Small intestine (tissue), 7 donors: ENCODE data around the gene PRDM16. TPM values are rescaled to one million over a fixed set of nuclear protein-coding genes. Genes with fewer than 3 reads are reported as not detected.
"Not testable (repeated sequence)": the region's sequence is repeated elsewhere in the genome, so short reads cannot be mapped to it uniquely, and the experiment has no call there.

Experiments
- DNase-seq, 2 donors: peaks; one replicate each; pipeline versions ENCODE4 v3.0.0 to v3.0.0-alpha.2; 2013
- FAIRE-seq: peaks from 2 replicates; lab custom pipeline; 2012; peaks lifted over from hg19 to GRCh38; lab: Jason Lieb, UNC
- H3K27ac ChIP-seq, 3 donors: one replicate each; pipeline ENCODE4 v1.5.1; 2013; ENCODE audit warnings: low read length in 2 of 3, mild to moderate bottlenecking in 2 of 3, control low read depth in 1 of 3, inconsistent platforms in 1 of 3, low read depth in 1 of 3, moderate library complexity in 1 of 3
- H3K27me3 ChIP-seq, 3 donors: one replicate each; pipeline ENCODE4 v1.6.1; 2013; ENCODE audit warnings: low read length in 3 of 3, inconsistent platforms in 1 of 3; ENCODE audit not compliant: control insufficient read depth in 3 of 3, insufficient read depth in 3 of 3
- H3K36me3 ChIP-seq, 3 donors: one replicate each; pipeline ENCODE4 v1.6.1; 2013; ENCODE audit warnings: low read length in 3 of 3, inconsistent platforms in 1 of 3, low read depth in 1 of 3, mild to moderate bottlenecking in 1 of 3, moderate library complexity in 1 of 3; ENCODE audit not compliant: control insufficient read depth in 3 of 3, insufficient read depth in 2 of 3
- H3K4me1 ChIP-seq, 3 donors: one replicate each; pipeline ENCODE4 v1.6.1; 2013; ENCODE audit warnings: low read length in 2 of 3, inconsistent platforms in 1 of 3, low read depth in 1 of 3, mild to moderate bottlenecking in 1 of 3, moderate library complexity in 1 of 3; ENCODE audit not compliant: control insufficient read depth in 3 of 3, insufficient read depth in 2 of 3
- H3K4me3 ChIP-seq, 3 donors: one replicate each; pipeline ENCODE4 v1.5.1; 2013; ENCODE audit warnings: low read length in 3 of 3, control low read depth in 1 of 3, inconsistent platforms in 1 of 3, low read depth in 1 of 3, mild to moderate bottlenecking in 1 of 3, moderate library complexity in 1 of 3
- H3K9me3 ChIP-seq, 2 donors: one replicate each; pipeline ENCODE4 v1.6.1; 2013; ENCODE audit warnings: low read depth in 1 of 2, low read length in 1 of 2; ENCODE audit not compliant: control insufficient read depth in 2 of 2, insufficient read depth in 1 of 2
- WGBS, 3 donors: extraction: QIAGEN DNeasy Blood & Tissue Kit; methylation state at CpG; one replicate each; pipeline ENCODE4 v1.1.7; 2013; 5-methylcytosine and 5-hydroxymethylcytosine counted together
- polyA plus RNA-seq, 4 donors: library from polyadenylated mRNA; stranded (reverse) in 3 of 4; unstranded in 1 of 4; fragments of 200-250 nt in 3 of 4; fragments of 120-200 nt in 1 of 4; gene quantifications; one replicate each; pipeline versions ENCODE4 v1.2.1 to v1.2.3, GENCODE V29; 2013
- donor health status: healthy with polysubstance abuse.
- donor health status: control.
- donor health status: control.
- donor health status: Bipolar disorder and iron deficiency.
- donor health status: healthy.

The PRDM16 gene
- polyA plus RNA-seq, 4 donors, result 5.4 to 11.4 (median 8.2) TPM

- no peak for FAIRE-seq
- Histone ChIP-seq H3K27me3 (no peaks in the 10 kb centered on the region), H3K4me3 (no peak overlapping the region), H3K27ac (no peak overlapping the region), H3K36me3 (peaks cover 0 to 21% (median 0%) of the 10 kb centered on the region in 3 donors), H3K9me3 (no peaks in the 10 kb centered on the region), H3K4me1 (no peaks in the 10 kb centered on the region)
- no peak for DNase-seq
- WGBS, 3 donors, result 70 to 83% (median 73%) methylated on average over 12 of the region's 12 CpGs
These were observed 91.7 kb downstream of the PRDM16 start for GRCh38 chr1:3160647-3161145.

- WGBS, 3 donors, result 69 to 86% (median 75%) methylated on average over 30 of the region's 30 CpGs
- DNase-seq (no peak), FAIRE-seq (no peak)
- Histone ChIP-seq H3K36me3 (peaks cover 0 to 26% (median 0%) of the 10 kb centered on the region in 3 donors), H3K27me3 (no peaks in the 10 kb centered on the region), H3K27ac (no peak overlapping the region), H3K4me1 (no peaks in the 10 kb centered on the region), H3K9me3 (no peaks in the 10 kb centered on the region), H3K4me3 (no peak overlapping the region)
These were observed 92.3 kb downstream of the PRDM16 start for GRCh38 chr1:3161176-3161840.

- no peak for FAIRE-seq
- no peak overlapping the region for H3K27ac ChIP-seq
- 86 to 89% (median 88%) methylated on average over 26 to 27 of the region's 27 CpGs for WGBS, 3 donors
These were observed 93.4 kb downstream of the PRDM16 start for GRCh38 chr1:3162322-3162882.

GRCh38 chr1:3163356-3163755 lies 94.4 kb downstream of the PRDM16 start:
- Histone ChIP-seq H3K9me3 (no peaks in the 10 kb centered on the region), H3K36me3 (peaks cover 0 to 35% (median 0%) of the 10 kb centered on the region in 3 donors), H3K4me3 (no peak overlapping the region), H3K27me3 (no peaks in the 10 kb centered on the region), H3K27ac (no peak overlapping the region), H3K4me1 (no peaks in the 10 kb centered on the region)
- FAIRE-seq, result no peak
- 79 to 86% (median 83%) methylated on average over 15 of the region's 15 CpGs for WGBS, 3 donors
- no peak for DNase-seq

More at GRCh38 chr1:3162322-3162882, 93.4 kb downstream of the PRDM16 start:
- H3K36me3 ChIP-seq, result peaks cover 0 to 35% (median 0%) of the 10 kb centered on the region in 3 donors
- H3K4me1 ChIP-seq, result no peaks in the 10 kb centered on the region
- DNase-seq, result no peak
- no peaks in the 10 kb centered on the region for H3K9me3 ChIP-seq
- no peak overlapping the region for H3K4me3 ChIP-seq
- H3K27me3 ChIP-seq, result no peaks in the 10 kb centered on the region

- H3K4me3 ChIP-seq, result no peak overlapping the region
- DNase-seq (no peak), FAIRE-seq (no peak)
- H3K36me3 ChIP-seq, result peaks cover 0 to 39% (median 0%) of the 10 kb centered on the region in 3 donors
- peak overlapping the region in 2 of 3 donors; percentile 43 for H3K27ac ChIP-seq
- H3K27me3 ChIP-seq, result no peaks in the 10 kb centered on the region
- H3K4me1 ChIP-seq, result peaks cover 0 to 12% (median 5%) of the 10 kb centered on the region in 3 donors
- no peaks in the 10 kb centered on the region for H3K9me3 ChIP-seq
- WGBS, 3 donors, result 83 to 90% (median 87%) methylated on average over 18 to 21 of the region's 21 CpGs
These were observed 95.7 kb downstream of the PRDM16 start for GRCh38 chr1:3164671-3165070.

GRCh38 chr1:3165189-3165588 lies 96.2 kb downstream of the PRDM16 start:
- H3K27ac ChIP-seq, result peak overlapping the region in 2 of 3 donors; percentile 43
- H3K9me3 ChIP-seq, H3K27me3 ChIP-seq, FAIRE-seq, H3K4me3 ChIP-seq: not testable (repeated sequence)
- peaks cover 0 to 36% (median 0%) of the 10 kb centered on the region in 3 donors for H3K36me3 ChIP-seq
- peak in 1 of 2 donors; percentile 84 for DNase-seq
- peaks cover 2 to 17% (median 8%) of the 10 kb centered on the region in 3 donors for H3K4me1 ChIP-seq
- WGBS, 3 donors, result 36 to 63% (median 56%) methylated on average over 1 of the region's 1 CpG

GRCh38 chr1:3166206-3166918 lies 97.4 kb downstream of the PRDM16 start:
- Histone ChIP-seq H3K27ac (no peak overlapping the region), H3K27me3 (no peaks in the 10 kb centered on the region), H3K4me1 (peaks cover 8 to 28% (median 10%) of the 10 kb centered on the region in 3 donors), H3K4me3 (no peak overlapping the region), H3K9me3 (no peaks in the 10 kb centered on the region), H3K36me3 (peaks cover 0 to 36% (median 0%) of the 10 kb centered on the region in 3 donors)
- WGBS, 3 donors, result 76 to 88% (median 86%) methylated on average over 32 of the region's 32 CpGs
- FAIRE-seq (no peak), DNase-seq (no peak)

- Histone ChIP-seq H3K27ac (no peak overlapping the region), H3K4me1 (peaks cover 8 to 33% (median 10%) of the 10 kb centered on the region in 3 donors), H3K36me3 (peaks cover 0 to 32% (median 0%) of the 10 kb centered on the region in 3 donors), H3K4me3 (no peak overlapping the region), H3K9me3 (no peaks in the 10 kb centered on the region), H3K27me3 (no peaks in the 10 kb centered on the region)
- FAIRE-seq (no peak), DNase-seq (no peak)
- 90 to 92% (median 90%) methylated on average over 11 to 14 of the region's 14 CpGs for WGBS, 3 donors
These were observed 98.3 kb downstream of the PRDM16 start for GRCh38 chr1:3167255-3167654.
